ENCODE results near the gene BOD1L1. TPM values are rescaled to one million over a fixed set of nuclear protein-coding genes. Genes with fewer than 3 reads are reported as not detected.
A peak's percentile ranks its signal among the peaks of the same experiment; 100 is the strongest.

The BOD1L1 gene
- total RNA-seq, result 10 to 100 TPM; 32.2 to 34.8 TPM

DNA sequence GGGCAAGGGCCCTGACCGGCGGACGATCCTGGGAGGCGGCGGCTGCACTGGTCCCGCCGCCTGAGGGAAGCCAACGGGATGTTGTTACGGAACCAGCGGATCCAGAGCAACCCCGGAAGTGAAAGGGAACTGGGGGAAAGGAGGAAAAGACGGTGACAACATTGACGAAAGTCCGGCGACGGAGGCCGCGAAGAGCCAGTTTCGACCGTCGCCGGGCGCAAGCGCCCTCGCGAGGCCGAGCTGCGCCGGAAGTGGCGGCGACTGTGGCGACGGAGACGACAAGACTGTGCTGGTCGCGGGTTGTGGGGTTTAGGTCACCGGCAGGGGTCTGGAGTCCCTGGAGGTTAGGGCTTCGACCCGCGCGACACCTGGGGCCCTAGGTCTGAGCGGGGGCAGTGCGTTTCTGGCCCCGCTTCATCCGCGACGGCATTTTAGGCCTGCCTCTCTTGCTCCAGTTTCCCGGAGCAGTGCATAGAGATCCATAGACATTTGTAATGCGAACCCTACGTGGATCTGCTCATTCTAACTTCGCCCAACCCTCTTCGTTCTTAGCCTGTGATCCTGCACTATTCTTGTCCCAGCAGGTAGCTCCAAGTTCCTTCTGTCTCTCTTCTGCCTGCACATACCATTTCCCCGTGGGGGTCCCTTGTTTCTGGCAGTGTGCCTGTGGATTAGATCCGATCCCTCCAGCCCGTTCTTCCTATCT, at the start of gene BOD1L1:
BOD1L1 (minus strand) TSS at position 120 of the 706 bp plus-strand sequence. CDS start 138 bp downstream, outside the sequence.
- H3K4me3 Mint-ChIP-seq, result peak within 1 kb of the TSS; percentile 88
- CTCF ChIA-PET, result interaction anchor here (1.0 to 2.4 kb wide), 4 partner anchors 10 to 34 kb away, joined by 3 to 22 read pairs (median 4); no protein-coding TSS in a partner anchor
- H3K9me3 Mint-ChIP-seq, result no peaks in the 10 kb centered on the region
- peaks cover 34% of the 10 kb centered on the region for H3K4me1 Mint-ChIP-seq
- H3K36me3 Mint-ChIP-seq (ENCODE audit: low read depth), result peaks cover 17% of the 10 kb centered on the region
- peak within 1 kb of the TSS; percentile 81 for H3K27ac Mint-ChIP-seq
- DNase-seq, result peak; percentile 84
- POLR2A ChIA-PET, result interaction anchor here (0.9 to 2.1 kb wide), 8 partner anchors 10 to 1375 kb away, joined by 3 to 7 read pairs (median 5); partner anchors contain the start of genes CPEB2 and RAB28
- no peaks in the 10 kb centered on the region for H3K27me3 Mint-ChIP-seq

GRCh38 chr4:13674971-13675370, 47.4 kb upstream of the BOD1L1 start:
- Mint-ChIP-seq H3K9me3 (peaks cover 23% of the 10 kb centered on the region), H3K4me1 (peaks cover 5% of the 10 kb centered on the region), H3K27ac (no peak overlapping the region), H3K36me3 (ENCODE audit: low read depth) (no peaks in the 10 kb centered on the region), H3K27me3 (no peaks in the 10 kb centered on the region), H3K4me3 (no peak overlapping the region)
- DNase-seq, result no peak
- POLR2A ChIA-PET, result no interaction called here
- CTCF ChIA-PET, result interaction anchor here (1.2 kb wide), 1 partner anchor 21 kb away, joined by 3 read pairs; no protein-coding TSS in a partner anchor

DNA sequence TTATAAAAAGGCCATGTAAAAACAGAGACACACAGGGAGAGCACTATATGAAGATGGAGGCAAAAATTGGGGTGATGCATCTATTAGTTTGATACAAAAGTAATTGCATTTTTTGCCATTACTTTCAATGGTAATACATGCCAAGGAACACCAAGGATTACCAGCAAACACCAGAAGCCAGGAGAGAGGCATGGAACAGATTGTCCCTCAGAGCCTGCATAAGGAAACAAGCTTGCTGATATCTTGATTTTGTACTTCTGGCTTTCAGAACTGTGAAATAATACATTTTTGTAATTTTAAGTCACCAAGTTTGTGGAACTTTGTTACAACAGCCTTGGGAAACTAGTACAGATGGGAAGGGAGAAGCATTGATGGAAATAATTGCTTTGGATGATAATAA, 45.6 kb upstream of the BOD1L1 start:
- Mint-ChIP-seq H3K36me3 (ENCODE audit: low read depth) (no peaks in the 10 kb centered on the region), H3K4me3 (no peak overlapping the region), H3K27ac (no peak overlapping the region), H3K27me3 (no peaks in the 10 kb centered on the region), H3K4me1 (peaks cover 4% of the 10 kb centered on the region), H3K9me3 (peaks cover 11% of the 10 kb centered on the region)
- CTCF ChIA-PET, result no interaction called here
- POLR2A ChIA-PET, result no interaction called here
- DNase-seq, result no peak

- Mint-ChIP-seq H3K27me3 (no peaks in the 10 kb centered on the region), H3K36me3 (ENCODE audit: low read depth) (no peaks in the 10 kb centered on the region), H3K9me3 (no peaks in the 10 kb centered on the region), H3K27ac (no peak overlapping the region), H3K4me3 (no peak overlapping the region), H3K4me1 (no peaks in the 10 kb centered on the region)
- ChIA-PET POLR2A (interaction anchor here (1.0 kb wide), 1 partner anchor 8 kb away, joined by 3 read pairs; no protein-coding TSS in a partner anchor), CTCF (no interaction called here)
- no peak for DNase-seq
Observed at GRCh38 chr4:13670456-13671160, 43.1 kb upstream of the BOD1L1 start.

DNA sequence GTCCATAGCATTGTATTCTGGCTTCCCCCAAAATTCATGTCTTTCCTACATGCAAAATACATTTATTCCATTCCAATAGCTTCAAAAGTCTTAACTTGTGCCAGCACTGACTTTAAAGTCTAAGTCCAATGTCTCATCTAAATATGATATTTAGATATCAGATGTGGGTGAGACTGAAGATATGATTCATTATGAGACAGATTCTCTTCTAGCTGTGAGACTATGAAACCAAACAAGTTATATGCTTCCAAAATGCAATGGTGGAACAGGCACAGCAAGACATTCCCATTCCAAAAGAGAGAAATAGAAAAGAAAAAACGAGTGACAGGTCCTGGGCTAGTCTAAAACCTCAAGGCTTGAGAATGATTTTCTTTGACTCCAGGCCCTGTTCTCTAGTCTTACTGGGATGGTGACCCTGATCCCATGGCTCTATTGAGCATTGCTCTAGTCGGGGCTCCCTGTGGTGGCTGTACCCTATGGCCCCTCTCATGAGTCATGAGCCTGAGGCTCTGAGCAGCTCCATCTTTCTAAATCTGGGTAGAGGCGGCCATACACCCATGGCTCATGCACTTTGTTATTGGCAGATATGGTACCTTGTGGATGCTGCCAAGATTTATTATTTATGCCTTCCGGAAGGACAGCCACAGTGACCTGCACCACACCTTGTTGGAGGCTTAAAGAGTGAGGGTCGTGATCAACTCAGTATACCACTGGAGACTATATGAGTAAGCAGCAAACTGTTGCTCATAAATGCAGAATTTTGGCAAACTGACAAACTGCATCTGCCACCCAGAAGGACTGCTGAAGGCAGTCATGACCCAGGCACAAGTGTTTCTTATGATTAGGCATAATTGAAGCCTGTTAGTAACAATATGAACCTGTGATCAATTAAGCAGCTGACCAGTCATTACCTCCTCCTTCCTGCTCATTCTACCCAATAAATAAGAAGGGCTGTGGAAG, 38.5 kb upstream of the BOD1L1 start:
- DNase-seq, result no peak
- H3K9me3 Mint-ChIP-seq, result no peaks in the 10 kb centered on the region
- CTCF ChIA-PET, result no interaction called here

DNA sequence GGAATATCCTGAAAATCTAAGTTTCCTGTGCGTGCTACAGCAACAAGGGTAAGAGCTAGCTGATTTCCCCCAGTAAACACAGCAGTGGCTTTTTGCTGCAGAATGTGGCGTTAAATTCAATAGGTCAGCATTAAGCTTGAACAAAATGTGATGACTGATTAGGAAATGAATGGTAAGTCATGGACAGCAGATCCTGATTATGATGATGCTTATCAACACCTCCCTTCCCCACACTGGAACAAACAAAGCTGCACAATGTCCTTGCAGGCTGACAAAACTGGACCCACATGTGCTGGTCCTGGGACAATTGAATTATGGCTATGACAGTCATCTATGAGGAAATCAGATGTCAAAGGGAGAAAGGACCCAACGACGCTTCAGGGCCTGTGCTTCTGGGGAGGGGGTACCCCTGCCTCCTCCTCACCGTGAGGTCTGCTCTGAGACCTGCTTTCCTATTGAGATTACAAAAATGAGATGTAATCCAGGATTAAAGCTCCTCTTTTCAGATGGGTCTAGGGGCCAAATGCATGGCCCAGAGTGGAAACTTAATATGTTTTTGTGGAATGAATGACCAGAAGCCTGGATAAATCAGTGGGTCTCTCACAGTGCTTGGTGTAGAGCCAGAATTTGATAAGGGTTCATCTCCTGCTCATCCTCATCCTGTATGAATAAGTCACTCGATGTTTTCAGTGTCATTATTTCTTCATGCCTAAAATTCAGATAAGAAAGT, 32.0 kb upstream of the BOD1L1 start:
- Mint-ChIP-seq H3K9me3 (no peaks in the 10 kb centered on the region), H3K27me3 (peaks cover 6% of the 10 kb centered on the region), H3K4me3 (no peak overlapping the region), H3K4me1 (peaks cover 16% of the 10 kb centered on the region), H3K36me3 (ENCODE audit: low read depth) (no peaks in the 10 kb centered on the region), H3K27ac (no peak overlapping the region)
- CTCF ChIA-PET, result no interaction called here
- POLR2A ChIA-PET, result no interaction called here
- DNase-seq, result no peak

More for the DNA sequence above, 38.5 kb upstream of the BOD1L1 start:
- H3K27me3 Mint-ChIP-seq, result no peaks in the 10 kb centered on the region
- H3K4me3 Mint-ChIP-seq, result no peak overlapping the region
- POLR2A ChIA-PET, result no interaction called here
- H3K36me3 Mint-ChIP-seq (ENCODE audit: low read depth), result no peaks in the 10 kb centered on the region
- H3K4me1 Mint-ChIP-seq, result no peaks in the 10 kb centered on the region
- H3K27ac Mint-ChIP-seq, result no peak overlapping the region

- CTCF ChIA-PET, result interaction anchor here (0.7 to 4.5 kb wide), 11 partner anchors 14 to 1801 kb away, joined by 3 to 60 read pairs (median 4); partner anchors contain the start of gene BOD1L1
- H3K36me3 Mint-ChIP-seq (ENCODE audit: low read depth), result no peaks in the 10 kb centered on the region
- peaks cover 11% of the 10 kb centered on the region for H3K27me3 Mint-ChIP-seq
- H3K9me3 Mint-ChIP-seq, result no peaks in the 10 kb centered on the region
- peak overlapping the region; percentile 44 for H3K27ac Mint-ChIP-seq
- H3K4me3 Mint-ChIP-seq, result peak overlapping the region; percentile 57
- POLR2A ChIA-PET, result interaction anchor here (0.7 kb wide), 1 partner anchor 239 kb away, joined by 3 read pairs; no protein-coding TSS in a partner anchor
- DNase-seq, result peak; percentile 61
- peaks cover 20% of the 10 kb centered on the region for H3K4me1 Mint-ChIP-seq
Observed at GRCh38 chr4:13656569-13657405, 29.3 kb upstream of the BOD1L1 start.

DNA sequence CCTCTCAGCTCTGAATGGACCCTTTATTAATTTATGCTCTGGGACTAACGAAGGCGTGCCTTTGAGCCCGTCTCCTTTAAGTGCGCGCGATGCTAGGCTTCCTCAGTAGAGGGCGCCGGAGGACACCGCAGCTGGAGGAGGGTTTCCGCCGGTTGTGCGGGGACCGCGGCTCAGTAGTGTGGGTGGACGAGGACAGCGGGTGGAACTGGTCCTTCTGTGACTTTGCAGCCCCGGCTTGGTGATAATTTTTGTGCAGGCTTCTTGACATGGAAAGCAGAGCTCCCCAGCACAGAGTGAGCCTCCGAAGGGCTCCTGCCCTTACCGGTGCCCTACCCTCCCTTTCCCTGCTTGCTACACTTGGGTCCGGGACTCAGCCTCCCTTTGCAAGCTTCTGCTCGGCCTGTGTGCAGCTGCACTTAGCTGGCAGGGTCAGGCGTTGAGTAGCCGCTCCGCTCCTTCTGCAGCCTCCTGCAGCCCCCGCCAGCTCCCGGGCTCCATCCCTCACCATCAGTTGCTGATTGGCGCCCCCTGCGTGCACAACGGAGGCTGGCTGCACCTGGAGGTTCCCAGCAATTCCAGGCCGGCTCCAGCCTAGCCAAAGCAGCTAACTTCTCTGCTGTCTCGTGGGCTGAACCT, 26.8 kb upstream of the BOD1L1 start:
- H3K27me3 Mint-ChIP-seq, result peaks cover 18% of the 10 kb centered on the region

DNA sequence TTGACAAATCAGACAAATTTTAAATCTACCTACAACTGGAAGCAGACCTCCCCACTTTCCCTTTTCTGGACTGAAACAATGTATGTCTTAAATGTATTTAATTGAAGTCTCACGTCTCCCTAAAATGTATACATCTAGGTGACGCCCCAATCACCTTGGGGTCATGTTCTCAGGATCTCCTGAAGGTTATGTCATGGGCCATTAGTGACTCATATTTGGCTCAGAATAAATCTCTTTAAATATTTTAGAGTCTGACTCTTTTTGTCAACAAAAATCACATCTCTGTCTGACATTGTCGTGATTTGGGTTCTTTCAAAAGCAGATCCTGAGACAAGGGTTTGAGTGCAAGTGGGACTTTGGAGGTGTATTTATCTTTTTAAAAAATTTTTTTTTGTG, 26.2 kb upstream of the BOD1L1 start:
- ChIA-PET CTCF (interaction anchor here (0.6 to 4.5 kb wide), 11 partner anchors 11 to 1355 kb away, joined by 3 to 60 read pairs (median 3); partner anchors contain the start of gene BOD1L1), POLR2A (interaction anchor here (0.8 to 1.9 kb wide), 2 partner anchors 9 to 25 kb away, joined by 3 to 7 read pairs; no protein-coding TSS in a partner anchor)
- Mint-ChIP-seq H3K36me3 (ENCODE audit: low read depth) (no peaks in the 10 kb centered on the region), H3K27me3 (peaks cover 19% of the 10 kb centered on the region), H3K27ac (no peak overlapping the region), H3K4me1 (peaks cover 20% of the 10 kb centered on the region), H3K9me3 (no peaks in the 10 kb centered on the region), H3K4me3 (no peak overlapping the region)
- DNase-seq, result no peak

More for the DNA sequence above, 26.8 kb upstream of the BOD1L1 start:
- Mint-ChIP-seq H3K4me3 (peak overlapping the region; percentile 73), H3K4me1 (peaks cover 20% of the 10 kb centered on the region), H3K36me3 (ENCODE audit: low read depth) (no peaks in the 10 kb centered on the region), H3K9me3 (no peaks in the 10 kb centered on the region), H3K27ac (no peak overlapping the region)
- POLR2A ChIA-PET, result interaction anchor here (0.8 to 1.9 kb wide), 2 partner anchors 10 to 26 kb away, joined by 3 to 7 read pairs; no protein-coding TSS in a partner anchor
- CTCF ChIA-PET, result interaction anchor here (0.5 to 4.5 kb wide), 15 partner anchors 11 to 1354 kb away, joined by 3 to 60 read pairs (median 3); partner anchors contain the start of gene BOD1L1
- peak; percentile 80 for DNase-seq

GRCh38 chr4:13647031-13647430, 19.5 kb upstream of the BOD1L1 start:
- Mint-ChIP-seq H3K27me3 (peaks cover 21% of the 10 kb centered on the region), H3K27ac (no peak overlapping the region), H3K36me3 (ENCODE audit: low read depth) (no peaks in the 10 kb centered on the region), H3K4me3 (peak overlapping the region; percentile 59), H3K4me1 (peaks cover 9% of the 10 kb centered on the region), H3K9me3 (no peaks in the 10 kb centered on the region)
- no peak for DNase-seq
- ChIA-PET POLR2A (no interaction called here), CTCF (interaction anchor here (8.1 kb wide), 1 partner anchor 9 kb away, joined by 60 read pairs; no protein-coding TSS in a partner anchor)

DNA sequence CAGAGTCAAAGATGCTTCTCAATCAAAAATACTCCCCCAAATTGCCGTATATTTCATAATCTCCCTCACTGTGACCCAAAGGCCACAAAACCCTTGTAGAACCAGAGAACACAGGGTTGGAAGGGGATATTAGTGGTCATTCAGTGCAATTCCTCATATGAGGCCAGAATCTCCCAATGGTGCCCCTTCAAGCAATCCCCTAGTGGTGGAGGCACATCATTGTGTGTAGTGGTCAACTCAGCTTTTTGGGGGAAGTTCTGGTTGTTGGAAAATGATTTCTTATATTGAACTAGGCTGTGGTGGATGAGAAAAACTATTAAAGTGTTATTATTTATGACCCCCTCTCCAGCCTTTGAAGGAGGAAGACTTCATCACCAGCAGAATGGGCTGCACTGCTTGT, 17.6 kb upstream of the BOD1L1 start:
- POLR2A ChIA-PET, result interaction anchor here (1.3 kb wide), 1 partner anchor 9 kb away, joined by 3 read pairs; no protein-coding TSS in a partner anchor
- DNase-seq, result no peak
- Mint-ChIP-seq H3K9me3 (no peaks in the 10 kb centered on the region), H3K27ac (no peak overlapping the region), H3K4me3 (no peak overlapping the region), H3K36me3 (ENCODE audit: low read depth) (no peaks in the 10 kb centered on the region), H3K4me1 (peaks cover 9% of the 10 kb centered on the region), H3K27me3 (peaks cover 21% of the 10 kb centered on the region)
- CTCF ChIA-PET, result interaction anchor here (8.1 kb wide), 1 partner anchor 11 kb away, joined by 60 read pairs; no protein-coding TSS in a partner anchor

Data from activated CD4-positive, alpha-beta memory T cell treated with anti-CD3 and anti-CD28 coated beads, Interleukin-2, amount 10 ng/mL, durations not matched to agents 7 days and 5 days (primary cell).